Endodermal cell (in vitro differentiated cells): ENCODE results near the gene PRMT7. TPM values are rescaled to one million over a fixed set of nuclear protein-coding genes. Genes with fewer than 3 reads are reported as not detected.
A peak's percentile ranks its signal among the peaks of the same experiment; 100 is the strongest.

Experiments used
- DNase-seq: peaks from one replicate; pipeline ENCODE4 v3.0.0-alpha.2; 2017
- H3K27ac ChIP-seq: 2 replicates; pipeline ENCODE4 v1.5.1; 2013; ENCODE audit warnings: mild to moderate bottlenecking, low read depth, low read length, moderate library complexity
- H3K27me3 ChIP-seq: 2 replicates; pipeline ENCODE4 v1.6.1; 2013; ENCODE audit warnings: mild to moderate bottlenecking, low read length, moderate library complexity; ENCODE audit not compliant: insufficient read depth, control insufficient read depth, poor library complexity, severe bottlenecking
- H3K36me3 ChIP-seq: 2 replicates; pipeline ENCODE4 v1.7.0; 2013; ENCODE audit warnings: mild to moderate bottlenecking, low read length, moderate library complexity; ENCODE audit not compliant: control insufficient read depth, insufficient read depth
- H3K4me1 ChIP-seq: one replicate; pipeline ENCODE4 v1.7.0; 2013; ENCODE audit warnings: low read length; ENCODE audit not compliant: control insufficient read depth, insufficient read depth
- H3K4me3 ChIP-seq: 2 replicates; pipeline ENCODE4 v1.5.1; 2013; ENCODE audit warnings: mild to moderate bottlenecking, low read length, moderate library complexity
- H3K9ac ChIP-seq: 2 replicates; pipeline ENCODE4 v1.6.1; 2013; ENCODE audit warnings: mild to moderate bottlenecking, low read length, moderate library complexity; ENCODE audit not compliant: poor library complexity, severe bottlenecking; ENCODE audit errors: extremely low read depth
- H3K9me3 ChIP-seq: 2 replicates; pipeline ENCODE4 v1.6.1; 2013; ENCODE audit warnings: mild to moderate bottlenecking, low read length, moderate library complexity; ENCODE audit not compliant: control insufficient read depth
- H3K27ac Mint-ChIP-seq: 2 replicates; pipeline ENCODE4 v1.8.0; 2020; ENCODE audit warnings: mixed read lengths
- H3K27me3 Mint-ChIP-seq: 2 replicates; pipeline ENCODE4 v1.8.0; 2021; ENCODE audit warnings: mild to moderate bottlenecking, mixed read lengths; ENCODE audit not compliant: insufficient read depth
- H3K36me3 Mint-ChIP-seq: 2 replicates; pipeline ENCODE4 v1.8.0; 2020; ENCODE audit warnings: low read depth, mixed read lengths
- H3K4me1 Mint-ChIP-seq: 2 replicates; pipeline ENCODE4 v1.8.0; 2020; ENCODE audit warnings: mixed read lengths
- H3K4me3 Mint-ChIP-seq: 2 replicates; pipeline ENCODE4 v1.8.0; 2020; ENCODE audit warnings: mild to moderate bottlenecking, moderate library complexity, mixed read lengths
- H3K9me3 Mint-ChIP-seq: 2 replicates; pipeline ENCODE4 v1.8.0; 2020; ENCODE audit warnings: mild to moderate bottlenecking, mixed read lengths
- WGBS, 2 experiments: methylation state at CpG; one replicate each; pipeline versions ENCODE4 v1.1.5 to v1.1.7; 2013; ENCODE audit warnings: missing lambda C conversion rate in 2 of 2, mixed read lengths in 1 of 2; ENCODE audit not compliant: insufficient coverage in 1 of 2, insufficient read length in 1 of 2; 5-methylcytosine and 5-hydroxymethylcytosine counted together
- total RNA-seq, 2 donors: library from RNA; stranded (reverse); fragmentation: NEBNext Ultra II Directional in 1 of 2; extraction: Animal tissue kit (Norgen Biotek cat#: 25700) in 1 of 2; gene quantifications; 2 replicates in 1 of 2; 3 replicates in 1 of 2; pipeline ENCODE4 v1.2.1, GENCODE V29; 2021
- TF ChIP-seq, protein P1 (sequence below): fragments of 200-600 bp; sonication (generic); conservative IDR thresholded peaks from 2 replicates; pipeline ENCODE4 v1.5.0; 2021; ENCODE audit warnings: antibody characterized with exemption, mild to moderate bottlenecking

The PRMT7 gene
- total RNA-seq, 2 donors from 2014 or later: 63.9 to 68.5 TPM

DNA sequence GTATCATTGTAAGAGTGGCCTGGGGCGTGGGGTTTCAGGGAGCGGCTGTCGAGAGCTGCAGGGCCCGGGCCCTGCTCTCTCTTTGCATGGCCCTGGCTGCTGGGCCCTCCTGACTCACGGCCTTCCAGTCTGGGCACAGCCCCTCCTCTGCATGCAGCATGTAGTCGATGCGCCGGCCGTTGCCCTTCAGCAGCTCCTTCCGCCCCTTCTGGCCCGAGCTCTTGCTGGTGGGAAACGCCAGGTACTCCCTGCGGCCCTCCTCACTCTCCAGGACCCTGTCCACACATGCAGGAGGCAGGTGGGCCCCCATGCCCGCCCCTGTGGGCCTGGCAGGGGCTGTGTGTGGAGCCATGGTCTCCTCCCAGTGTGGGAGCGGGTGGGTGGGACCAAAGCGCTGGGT is 50.7 kb downstream of the PRMT7 start:
- H3K36me3 ChIP-seq: peaks cover 16% of the 10 kb centered on the region
- no peak overlapping the region for H3K4me3 ChIP-seq
- peak; percentile 52 for DNase-seq
- H3K27me3 ChIP-seq: no peaks in the 10 kb centered on the region
- Mint-ChIP-seq H3K27me3 (no peaks in the 10 kb centered on the region), H3K36me3 (peaks cover 7% of the 10 kb centered on the region), H3K4me3 (no peak overlapping the region), H3K27ac (no peak overlapping the region), H3K4me1 (peaks cover 2% of the 10 kb centered on the region), H3K9me3 (no peaks in the 10 kb centered on the region)
- no peak overlapping the region for H3K27ac ChIP-seq
- no peaks in the 10 kb centered on the region for H3K9me3 ChIP-seq
- 85 to 89% methylated on average over 10 to 16 of the region's 16 CpGs for WGBS, 2 experiments
- TF ChIP-seq, protein P1, sequence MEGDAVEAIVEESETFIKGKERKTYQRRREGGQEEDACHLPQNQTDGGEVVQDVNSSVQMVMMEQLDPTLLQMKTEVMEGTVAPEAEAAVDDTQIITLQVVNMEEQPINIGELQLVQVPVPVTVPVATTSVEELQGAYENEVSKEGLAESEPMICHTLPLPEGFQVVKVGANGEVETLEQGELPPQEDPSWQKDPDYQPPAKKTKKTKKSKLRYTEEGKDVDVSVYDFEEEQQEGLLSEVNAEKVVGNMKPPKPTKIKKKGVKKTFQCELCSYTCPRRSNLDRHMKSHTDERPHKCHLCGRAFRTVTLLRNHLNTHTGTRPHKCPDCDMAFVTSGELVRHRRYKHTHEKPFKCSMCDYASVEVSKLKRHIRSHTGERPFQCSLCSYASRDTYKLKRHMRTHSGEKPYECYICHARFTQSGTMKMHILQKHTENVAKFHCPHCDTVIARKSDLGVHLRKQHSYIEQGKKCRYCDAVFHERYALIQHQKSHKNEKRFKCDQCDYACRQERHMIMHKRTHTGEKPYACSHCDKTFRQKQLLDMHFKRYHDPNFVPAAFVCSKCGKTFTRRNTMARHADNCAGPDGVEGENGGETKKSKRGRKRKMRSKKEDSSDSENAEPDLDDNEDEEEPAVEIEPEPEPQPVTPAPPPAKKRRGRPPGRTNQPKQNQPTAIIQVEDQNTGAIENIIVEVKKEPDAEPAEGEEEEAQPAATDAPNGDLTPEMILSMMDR: no peak
- H3K9ac ChIP-seq: no peak overlapping the region
- no peaks in the 10 kb centered on the region for H3K4me1 ChIP-seq

DNA sequence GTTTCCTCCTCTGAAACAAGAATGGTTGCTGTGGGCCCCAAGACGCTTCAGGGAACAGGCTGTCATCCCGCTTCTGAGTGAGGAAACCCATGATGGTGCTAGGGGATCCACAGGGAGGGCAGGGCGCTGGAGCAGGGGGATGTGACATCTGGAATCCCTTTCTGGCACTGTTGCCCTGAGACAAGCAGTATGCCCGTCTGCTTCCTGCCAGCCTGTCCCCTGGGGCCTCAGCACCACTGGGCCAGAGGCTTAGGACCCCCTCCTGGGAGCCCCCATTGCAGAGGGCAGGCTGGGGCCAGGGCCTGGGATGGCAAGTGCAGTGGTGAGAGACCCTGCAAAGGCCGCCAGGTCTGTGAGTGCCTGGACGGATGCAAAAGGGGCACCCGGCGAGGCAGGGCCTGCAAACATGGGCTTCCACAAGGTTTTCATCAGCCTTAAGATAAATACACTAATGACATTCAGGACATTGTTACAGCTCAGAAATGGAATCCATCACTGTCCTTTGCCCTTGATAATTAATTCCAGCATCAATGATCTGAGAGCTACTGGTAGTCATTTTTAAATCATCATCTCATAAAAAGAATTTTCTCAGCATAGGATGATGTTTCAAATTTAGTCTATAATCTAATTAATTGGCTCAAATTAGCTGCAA is 51.6 kb downstream of the PRMT7 start:
- H3K9me3 Mint-ChIP-seq: no peaks in the 10 kb centered on the region
- Histone ChIP-seq H3K4me1 (no peaks in the 10 kb centered on the region), H3K27ac (no peak overlapping the region), H3K36me3 (peaks cover 9% of the 10 kb centered on the region), H3K9me3 (no peaks in the 10 kb centered on the region), H3K9ac (no peak overlapping the region), H3K4me3 (no peak overlapping the region), H3K27me3 (no peaks in the 10 kb centered on the region)
- TF ChIP-seq, protein P1: no peak
- H3K27ac Mint-ChIP-seq: no peak overlapping the region
- peaks cover 4% of the 10 kb centered on the region for H3K4me1 Mint-ChIP-seq
- peaks cover 2% of the 10 kb centered on the region for H3K36me3 Mint-ChIP-seq
- DNase-seq: peak; percentile 41
- H3K4me3 Mint-ChIP-seq: no peak overlapping the region
- no peaks in the 10 kb centered on the region for H3K27me3 Mint-ChIP-seq
- WGBS, 2 experiments: 88 to 100% methylated on average over 6 to 8 of the region's 8 CpGs

DNA sequence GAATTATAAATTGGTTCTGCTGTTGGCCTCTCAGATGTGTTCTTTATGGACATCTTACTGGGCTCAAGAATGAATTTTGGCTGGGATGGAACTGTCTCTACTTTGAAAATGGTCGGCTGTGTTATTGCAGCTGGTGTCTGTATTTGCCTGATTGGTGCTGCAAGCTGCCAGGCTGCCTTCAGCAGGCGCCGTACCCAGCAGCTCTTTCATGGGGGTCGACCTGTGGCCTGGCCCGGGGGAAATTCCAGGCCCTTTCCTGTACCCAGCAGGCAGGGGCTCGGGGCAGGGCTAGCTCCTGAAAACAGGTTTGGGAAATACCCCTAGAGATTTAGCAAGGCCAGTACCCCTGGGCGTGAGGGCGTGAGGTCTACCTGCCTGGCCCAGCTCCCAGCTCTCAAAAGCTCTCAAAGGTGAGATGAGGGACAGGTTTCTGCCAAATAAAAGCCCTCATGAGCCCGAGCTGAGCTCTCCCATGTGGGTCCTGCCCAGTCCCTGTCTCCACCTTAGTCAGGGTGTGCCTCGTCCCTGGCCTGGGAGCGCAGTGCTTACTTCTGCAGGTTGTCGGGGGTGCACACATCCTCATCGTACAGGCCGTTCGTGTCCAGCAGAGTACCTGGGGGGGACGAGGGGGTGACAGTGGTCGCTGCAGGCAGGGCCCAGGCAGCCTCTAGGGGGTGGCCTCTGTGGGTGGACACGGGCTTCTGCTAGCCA is 52.3 kb downstream of the PRMT7 start:
- H3K4me1 Mint-ChIP-seq: peaks cover 4% of the 10 kb centered on the region
- H3K9ac ChIP-seq: no peak overlapping the region
- no peaks in the 10 kb centered on the region for H3K9me3 ChIP-seq
- no peak overlapping the region for H3K27ac Mint-ChIP-seq
- TF ChIP-seq, protein P1: no peak
- H3K27me3 ChIP-seq: no peaks in the 10 kb centered on the region
- H3K27me3 Mint-ChIP-seq: no peaks in the 10 kb centered on the region
- H3K36me3 ChIP-seq: peaks cover 5% of the 10 kb centered on the region
- no peaks in the 10 kb centered on the region for H3K4me1 ChIP-seq
- H3K27ac ChIP-seq: no peak overlapping the region
- no peak overlapping the region for H3K4me3 ChIP-seq
- no peak overlapping the region for H3K4me3 Mint-ChIP-seq
- no peak for DNase-seq
- WGBS, 2 experiments: 87 to 100% methylated on average over 5 to 18 of the region's 18 CpGs
- H3K36me3 Mint-ChIP-seq: peaks cover 2% of the 10 kb centered on the region
- no peaks in the 10 kb centered on the region for H3K9me3 Mint-ChIP-seq
